GM23338 (cell line): ENCODE data around the gene ITGA1.

Experiments used
- ETS1 ChIP-seq: IDR thresholded peaks from 2 replicates; pipeline ENCODE4 v1.6.1; 2016; ENCODE audit warnings: antibody characterized with exemption
- EZH2 ChIP-seq: fragments of 200-600 bp; sonication (generic); IDR thresholded peaks from one replicate; pipeline ENCODE4 v1.8.0; 2017; ENCODE audit warnings: antibody characterized with exemption, mild to moderate bottlenecking, low read depth; ENCODE audit not compliant: unreplicated experiment
- EZH2phosphoT487 ChIP-seq: fragments of 200-600 bp; sonication (generic); IDR thresholded peaks from one replicate; pipeline ENCODE4 v1.8.1; 2018; ENCODE audit warnings: antibody characterized with exemption; ENCODE audit not compliant: unreplicated experiment
- POLR2AphosphoS5 ChIP-seq: IDR thresholded peaks from 2 replicates; pipeline ENCODE4 v1.6.1; 2016; ENCODE audit warnings: antibody characterized with exemption, low read depth
- ZNF114 ChIP-seq: fragments of 250-450 bp; sonication (Bioruptor Pico); IDR thresholded peaks from 2 replicates; pipeline ENCODE4 v1.5.0; 2020; ENCODE audit warnings: mild to moderate bottlenecking, moderate library complexity
- TF ChIP-seq, protein P1 (sequence below), 2 experiments: fragments of 200-600 bp in 1 of 2; sonication (generic) in 1 of 2; conservative IDR thresholded peaks; 2 replicates each; pipeline versions ENCODE4 v1.5.1 to v1.6.1; 2016 to 2017; ENCODE audit warnings: antibody characterized with exemption in 2 of 2, low read depth in 2 of 2, mild to moderate bottlenecking in 2 of 2, moderate library complexity in 1 of 2
- TF ChIP-seq, protein P2 (sequence below): IDR thresholded peaks from one replicate; pipeline ENCODE4 v1.6.1; 2018; ENCODE audit warnings: antibody characterized with exemption; ENCODE audit not compliant: unreplicated experiment

GRCh38 chr5:52854949-52855348 is 67.2 kb downstream of the ITGA1 start:
- TF ChIP-seq ZNF114 (CRISPR knock-in tag) (no peak), EZH2phosphoT487 (no peak), POLR2AphosphoS5 (no peak), EZH2 (no peak), ETS1 (no peak)
- TF ChIP-seq, protein P1, sequence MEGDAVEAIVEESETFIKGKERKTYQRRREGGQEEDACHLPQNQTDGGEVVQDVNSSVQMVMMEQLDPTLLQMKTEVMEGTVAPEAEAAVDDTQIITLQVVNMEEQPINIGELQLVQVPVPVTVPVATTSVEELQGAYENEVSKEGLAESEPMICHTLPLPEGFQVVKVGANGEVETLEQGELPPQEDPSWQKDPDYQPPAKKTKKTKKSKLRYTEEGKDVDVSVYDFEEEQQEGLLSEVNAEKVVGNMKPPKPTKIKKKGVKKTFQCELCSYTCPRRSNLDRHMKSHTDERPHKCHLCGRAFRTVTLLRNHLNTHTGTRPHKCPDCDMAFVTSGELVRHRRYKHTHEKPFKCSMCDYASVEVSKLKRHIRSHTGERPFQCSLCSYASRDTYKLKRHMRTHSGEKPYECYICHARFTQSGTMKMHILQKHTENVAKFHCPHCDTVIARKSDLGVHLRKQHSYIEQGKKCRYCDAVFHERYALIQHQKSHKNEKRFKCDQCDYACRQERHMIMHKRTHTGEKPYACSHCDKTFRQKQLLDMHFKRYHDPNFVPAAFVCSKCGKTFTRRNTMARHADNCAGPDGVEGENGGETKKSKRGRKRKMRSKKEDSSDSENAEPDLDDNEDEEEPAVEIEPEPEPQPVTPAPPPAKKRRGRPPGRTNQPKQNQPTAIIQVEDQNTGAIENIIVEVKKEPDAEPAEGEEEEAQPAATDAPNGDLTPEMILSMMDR (conservative IDR thresholded peaks at IDR 0.05; ENCODE audit: low read depth in 2 of 2): no peak
- TF ChIP-seq, protein P2, sequence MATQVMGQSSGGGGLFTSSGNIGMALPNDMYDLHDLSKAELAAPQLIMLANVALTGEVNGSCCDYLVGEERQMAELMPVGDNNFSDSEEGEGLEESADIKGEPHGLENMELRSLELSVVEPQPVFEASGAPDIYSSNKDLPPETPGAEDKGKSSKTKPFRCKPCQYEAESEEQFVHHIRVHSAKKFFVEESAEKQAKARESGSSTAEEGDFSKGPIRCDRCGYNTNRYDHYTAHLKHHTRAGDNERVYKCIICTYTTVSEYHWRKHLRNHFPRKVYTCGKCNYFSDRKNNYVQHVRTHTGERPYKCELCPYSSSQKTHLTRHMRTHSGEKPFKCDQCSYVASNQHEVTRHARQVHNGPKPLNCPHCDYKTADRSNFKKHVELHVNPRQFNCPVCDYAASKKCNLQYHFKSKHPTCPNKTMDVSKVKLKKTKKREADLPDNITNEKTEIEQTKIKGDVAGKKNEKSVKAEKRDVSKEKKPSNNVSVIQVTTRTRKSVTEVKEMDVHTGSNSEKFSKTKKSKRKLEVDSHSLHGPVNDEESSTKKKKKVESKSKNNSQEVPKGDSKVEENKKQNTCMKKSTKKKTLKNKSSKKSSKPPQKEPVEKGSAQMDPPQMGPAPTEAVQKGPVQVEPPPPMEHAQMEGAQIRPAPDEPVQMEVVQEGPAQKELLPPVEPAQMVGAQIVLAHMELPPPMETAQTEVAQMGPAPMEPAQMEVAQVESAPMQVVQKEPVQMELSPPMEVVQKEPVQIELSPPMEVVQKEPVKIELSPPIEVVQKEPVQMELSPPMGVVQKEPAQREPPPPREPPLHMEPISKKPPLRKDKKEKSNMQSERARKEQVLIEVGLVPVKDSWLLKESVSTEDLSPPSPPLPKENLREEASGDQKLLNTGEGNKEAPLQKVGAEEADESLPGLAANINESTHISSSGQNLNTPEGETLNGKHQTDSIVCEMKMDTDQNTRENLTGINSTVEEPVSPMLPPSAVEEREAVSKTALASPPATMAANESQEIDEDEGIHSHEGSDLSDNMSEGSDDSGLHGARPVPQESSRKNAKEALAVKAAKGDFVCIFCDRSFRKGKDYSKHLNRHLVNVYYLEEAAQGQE: no peak
